OCI-LY1 (cell line): ENCODE measurements around the gene EXOSC7.

Experiments
- H2AFZ ChIP-seq: fragments of 200-600 bp; sonication (generic), shearing (Covaris generic); 2 replicates; pipeline ENCODE4 v1.6.0; 2014; ENCODE audit warnings: antibody characterized with exemption, mild to moderate bottlenecking, low read length
- H3F3A ChIP-seq: fragments of 200-600 bp; sonication (generic), shearing (Covaris generic); 2 replicates; pipeline ENCODE4 v1.6.0; 2014; ENCODE audit warnings: mild to moderate bottlenecking, antibody characterized with exemption, low read length, moderate library complexity; ENCODE audit not compliant: insufficient read depth
- H3K27ac ChIP-seq: fragments of 200-600 bp; sonication (generic); 2 replicates; pipeline ENCODE4 v1.5.1; 2014; ENCODE audit warnings: low read length, mixed run types, mild to moderate bottlenecking, low read depth; ENCODE audit not compliant: poor library complexity, severe bottlenecking
- H3K27me3 ChIP-seq: fragments of 200-600 bp; sonication (generic); 2 replicates; pipeline ENCODE4 v1.6.0; 2014; ENCODE audit warnings: antibody characterized with exemption, mild to moderate bottlenecking, low read length, moderate library complexity; ENCODE audit not compliant: insufficient read depth
- H3K36me3 ChIP-seq: fragments of 200-600 bp; sonication (generic); 2 replicates; pipeline ENCODE4 v1.6.1; 2014; ENCODE audit warnings: mild to moderate bottlenecking, antibody characterized with exemption, low read length, moderate library complexity, mixed read lengths; ENCODE audit not compliant: insufficient read depth
- H3K4me1 ChIP-seq: fragments of 200-600 bp; sonication (generic); 2 replicates; pipeline ENCODE4 v1.5.1; 2014; ENCODE audit warnings: mild to moderate bottlenecking, low read length, moderate library complexity; ENCODE audit not compliant: insufficient read depth, severe bottlenecking
- H3K4me2 ChIP-seq: fragments of 200-600 bp; sonication (generic), shearing (Covaris generic); 2 replicates; pipeline ENCODE4 v1.6.1; 2014; ENCODE audit warnings: low read length
- H3K4me3 ChIP-seq: fragments of 200-600 bp; sonication (generic); 2 replicates; pipeline ENCODE4 v1.5.1; 2014; ENCODE audit warnings: low read length, low read depth, mild to moderate bottlenecking, mixed read lengths; ENCODE audit not compliant: poor library complexity, severe bottlenecking
- H3K79me2 ChIP-seq: fragments of 200-600 bp; shearing (Covaris generic); 2 replicates; pipeline ENCODE4 v1.6.1; 2016; ENCODE audit warnings: mixed run types, low read length, mixed read lengths; ENCODE audit not compliant: insufficient read depth
- H3K9ac ChIP-seq: fragments of 200-600 bp; sonication (generic), shearing (Covaris generic); 2 replicates; pipeline ENCODE4 v1.6.1; 2014; ENCODE audit warnings: mild to moderate bottlenecking, low read length, mixed read lengths
- H3K9me2 ChIP-seq: fragments of 200-600 bp; sonication (generic), shearing (Covaris generic); 2 replicates; pipeline ENCODE4 v1.6.1; 2014; ENCODE audit warnings: low read depth, mild to moderate bottlenecking, low read length, mixed read lengths
- H3K9me3 ChIP-seq: fragments of 200-600 bp; shearing (Covaris generic); 2 replicates; pipeline ENCODE4 v1.6.1; 2014; ENCODE audit warnings: low read length, mixed read lengths
- H4K20me1 ChIP-seq: fragments of 200-600 bp; sonication (generic), shearing (Covaris generic); 2 replicates; pipeline ENCODE4 v1.6.0; 2016; ENCODE audit warnings: mild to moderate bottlenecking, low read length; ENCODE audit not compliant: insufficient read depth
- CTCF ChIP-seq: fragments of 200-600 bp; sonication (generic), shearing (Covaris generic); IDR thresholded peaks from 2 replicates; pipeline ENCODE4 v1.5.1; 2017; ENCODE audit warnings: mild to moderate bottlenecking, antibody characterized with exemption, low read length, moderate library complexity, mixed read lengths
- EZH2 ChIP-seq: fragments of 200-600 bp; sonication (generic), shearing (Covaris generic); IDR thresholded peaks from 2 replicates; pipeline ENCODE4 v1.8.0; 2017; ENCODE audit warnings: borderline replicate concordance, mixed run types, mild to moderate bottlenecking, antibody characterized with exemption, low read length, moderate library complexity, mixed read lengths

Gene EXOSC7

GRCh38 chr3:44989141-44989540 lies 13.1 kb downstream of the EXOSC7 start:
- Histone ChIP-seq H3F3A (no peaks in the 10 kb centered on the region), H3K9ac (no peak overlapping the region), H2AFZ (no peak overlapping the region), H4K20me1 (no peaks in the 10 kb centered on the region), H3K27me3 (no peaks in the 10 kb centered on the region), H3K4me1 (no peaks in the 10 kb centered on the region), H3K9me2 (no peaks in the 10 kb centered on the region), H3K27ac (no peak overlapping the region), H3K9me3 (no peaks in the 10 kb centered on the region), H3K79me2 (peaks cover 11% of the 10 kb centered on the region), H3K36me3 (peaks cover 64% of the 10 kb centered on the region), H3K4me2 (no peak overlapping the region), H3K4me3 (no peak overlapping the region)
- TF ChIP-seq EZH2: no peak
- TF ChIP-seq CTCF: no peak

- no peaks in the 10 kb centered on the region for H3K27me3 ChIP-seq
- no peak overlapping the region for H3K4me2 ChIP-seq
- H3K9ac ChIP-seq: no peak overlapping the region
- no peak overlapping the region for H3K27ac ChIP-seq
- H3K9me3 ChIP-seq: no peaks in the 10 kb centered on the region
- peaks cover 64% of the 10 kb centered on the region for H3K36me3 ChIP-seq
- H3K79me2 ChIP-seq: peaks cover 6% of the 10 kb centered on the region
- no peak overlapping the region for H3K4me3 ChIP-seq
- no peak overlapping the region for H2AFZ ChIP-seq
- no peak for TF ChIP-seq CTCF
- TF ChIP-seq EZH2: no peak
- H4K20me1 ChIP-seq: no peaks in the 10 kb centered on the region
- H3F3A ChIP-seq: no peaks in the 10 kb centered on the region
- no peaks in the 10 kb centered on the region for H3K9me2 ChIP-seq
- no peaks in the 10 kb centered on the region for H3K4me1 ChIP-seq
Observed at GRCh38 chr3:44989636-44990373, 13.8 kb downstream of the EXOSC7 start.

GRCh38 chr3:44991326-44991725 lies 15.3 kb downstream of the EXOSC7 start:
- Histone ChIP-seq H3K79me2 (peaks cover 3% of the 10 kb centered on the region; the same call in 1 of the 2 replicates), H3K36me3 (peaks cover 68% of the 10 kb centered on the region), H4K20me1 (no peaks in the 10 kb centered on the region)

More at GRCh38 chr3:44991326-44991725, 15.3 kb downstream of the EXOSC7 start:
- Histone ChIP-seq H2AFZ (no peak overlapping the region), H3K4me1 (no peaks in the 10 kb centered on the region), H3K4me2 (no peak overlapping the region), H3K4me3 (no peak overlapping the region), H3K27me3 (no peaks in the 10 kb centered on the region), H3K9me2 (no peaks in the 10 kb centered on the region), H3K9ac (no peak overlapping the region), H3K9me3 (no peaks in the 10 kb centered on the region), H3F3A (no peaks in the 10 kb centered on the region), H3K27ac (no peak overlapping the region)
- TF ChIP-seq CTCF (no peak), EZH2 (no peak)
